OCI-LY3 (cell line): ENCODE data around the gene KCNA10.

Source experiments
- H2AFZ ChIP-seq: fragments of 200-600, 300-600 bp; shearing (Covaris generic); 2 replicates; pipeline ENCODE4 v1.6.0; 2014; ENCODE audit warnings: antibody characterized with exemption, low read depth, low read length
- H3K27ac ChIP-seq: fragments of 200-600, 300-600 bp; sonication (generic); 2 replicates; pipeline ENCODE4 v1.5.1; 2014; ENCODE audit warnings: mild to moderate bottlenecking, low read length, moderate library complexity, mixed read lengths
- H3K27me3 ChIP-seq: fragments of 200-600, 300-600 bp; sonication (generic); 2 replicates; pipeline ENCODE4 v1.6.1; 2014; ENCODE audit warnings: low read depth, low read length, mixed read lengths
- H3K36me3 ChIP-seq: fragments of 200-600, 300-600 bp; sonication (generic); replicated peaks from 2 replicates; pipeline ENCODE3; 2014; ENCODE audit warnings: low read depth, low read length, mixed read lengths
- H3K4me1 ChIP-seq: fragments of 300-600, 200-600 bp; sonication (generic); 2 replicates; pipeline ENCODE4 v1.6.1; 2014; ENCODE audit warnings: low read length, mixed read lengths
- H3K4me2 ChIP-seq: fragments of 200-600, 300-600 bp; sonication (generic); 2 replicates; pipeline ENCODE4 v1.6.1; 2014; ENCODE audit warnings: low read length, mixed read lengths
- H3K4me3 ChIP-seq: fragments of 300-600, 200-600 bp; sonication (generic); 2 replicates; pipeline ENCODE4 v1.5.1; 2014; ENCODE audit warnings: antibody characterized with exemption, mild to moderate bottlenecking, low read length, moderate library complexity
- H3K79me2 ChIP-seq: fragments of 300-600, 200-600 bp; shearing (Covaris generic); 2 replicates; pipeline ENCODE4 v1.6.1; 2014; ENCODE audit warnings: mild to moderate bottlenecking, low read length, mixed read lengths
- H3K9ac ChIP-seq: fragments of 300-600, 200-600 bp; shearing (Covaris generic); 2 replicates; pipeline ENCODE4 v1.6.0; 2014; ENCODE audit warnings: mild to moderate bottlenecking, low read length, moderate library complexity
- H3K9me3 ChIP-seq: fragments of 200-600, 300-600 bp; shearing (Covaris generic); 2 replicates; pipeline ENCODE4 v1.6.1; 2014; ENCODE audit warnings: low read length, mixed read lengths; ENCODE audit not compliant: insufficient read depth
- H4K20me1 ChIP-seq: fragments of 200-600, 300-600 bp; sonication (generic); 2 replicates; pipeline ENCODE4 v1.6.1; 2016; ENCODE audit warnings: low read length, mixed read lengths; ENCODE audit not compliant: insufficient read depth
- EZH2phosphoT487 ChIP-seq: fragments of 200-600 bp; shearing (Covaris generic); IDR thresholded peaks from 2 replicates; pipeline ENCODE4 v1.6.1; 2018; ENCODE audit warnings: antibody characterized with exemption, mixed run types, low read depth
- TF ChIP-seq, protein P1 (sequence below): fragments of 200-600, 300-600 bp; sonication (generic); IDR thresholded peaks from 2 replicates; pipeline ENCODE4 v1.5.1; 2014; ENCODE audit warnings: antibody characterized with exemption, low read length, low read depth

The KCNA10 gene

GRCh38 chr1:110471131-110471530 lies 47.8 kb downstream of the KCNA10 start:
- Histone ChIP-seq H3K4me3 (no peak overlapping the region), H3K27ac (no peak overlapping the region), H3K4me2 (no peak overlapping the region), H3K9ac (no peak overlapping the region), H3K4me1 (peaks cover under 1% of the 10 kb centered on the region), H3K36me3 (no peaks in the 10 kb centered on the region), H4K20me1 (no peaks in the 10 kb centered on the region), H3K9me3 (no peaks in the 10 kb centered on the region), H3K79me2 (no peaks in the 10 kb centered on the region), H2AFZ (no peak overlapping the region), H3K27me3 (no peaks in the 10 kb centered on the region; the same call in 1 of the 2 replicates)
- TF ChIP-seq EZH2phosphoT487, result no peak
- TF ChIP-seq, protein P1, sequence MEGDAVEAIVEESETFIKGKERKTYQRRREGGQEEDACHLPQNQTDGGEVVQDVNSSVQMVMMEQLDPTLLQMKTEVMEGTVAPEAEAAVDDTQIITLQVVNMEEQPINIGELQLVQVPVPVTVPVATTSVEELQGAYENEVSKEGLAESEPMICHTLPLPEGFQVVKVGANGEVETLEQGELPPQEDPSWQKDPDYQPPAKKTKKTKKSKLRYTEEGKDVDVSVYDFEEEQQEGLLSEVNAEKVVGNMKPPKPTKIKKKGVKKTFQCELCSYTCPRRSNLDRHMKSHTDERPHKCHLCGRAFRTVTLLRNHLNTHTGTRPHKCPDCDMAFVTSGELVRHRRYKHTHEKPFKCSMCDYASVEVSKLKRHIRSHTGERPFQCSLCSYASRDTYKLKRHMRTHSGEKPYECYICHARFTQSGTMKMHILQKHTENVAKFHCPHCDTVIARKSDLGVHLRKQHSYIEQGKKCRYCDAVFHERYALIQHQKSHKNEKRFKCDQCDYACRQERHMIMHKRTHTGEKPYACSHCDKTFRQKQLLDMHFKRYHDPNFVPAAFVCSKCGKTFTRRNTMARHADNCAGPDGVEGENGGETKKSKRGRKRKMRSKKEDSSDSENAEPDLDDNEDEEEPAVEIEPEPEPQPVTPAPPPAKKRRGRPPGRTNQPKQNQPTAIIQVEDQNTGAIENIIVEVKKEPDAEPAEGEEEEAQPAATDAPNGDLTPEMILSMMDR, result no peak
